Measurements from ENCODE around the gene ALPK3. TPM values are rescaled to one million over a fixed set of nuclear protein-coding genes. Genes with fewer than 3 reads are reported as not detected.
A peak's percentile ranks its signal among the peaks of the same experiment; 100 is the strongest.

ALPK3 gene
- total RNA-seq, 1 donor from 2014 or later: 181 TPM

GRCh38 chr15:84783493-84784251 lies 33.5 kb upstream of the ALPK3 start:
- intact Hi-C loops (cut with micrococcal nuclease): no loop called here
- TF ChIP-seq, protein P1, sequence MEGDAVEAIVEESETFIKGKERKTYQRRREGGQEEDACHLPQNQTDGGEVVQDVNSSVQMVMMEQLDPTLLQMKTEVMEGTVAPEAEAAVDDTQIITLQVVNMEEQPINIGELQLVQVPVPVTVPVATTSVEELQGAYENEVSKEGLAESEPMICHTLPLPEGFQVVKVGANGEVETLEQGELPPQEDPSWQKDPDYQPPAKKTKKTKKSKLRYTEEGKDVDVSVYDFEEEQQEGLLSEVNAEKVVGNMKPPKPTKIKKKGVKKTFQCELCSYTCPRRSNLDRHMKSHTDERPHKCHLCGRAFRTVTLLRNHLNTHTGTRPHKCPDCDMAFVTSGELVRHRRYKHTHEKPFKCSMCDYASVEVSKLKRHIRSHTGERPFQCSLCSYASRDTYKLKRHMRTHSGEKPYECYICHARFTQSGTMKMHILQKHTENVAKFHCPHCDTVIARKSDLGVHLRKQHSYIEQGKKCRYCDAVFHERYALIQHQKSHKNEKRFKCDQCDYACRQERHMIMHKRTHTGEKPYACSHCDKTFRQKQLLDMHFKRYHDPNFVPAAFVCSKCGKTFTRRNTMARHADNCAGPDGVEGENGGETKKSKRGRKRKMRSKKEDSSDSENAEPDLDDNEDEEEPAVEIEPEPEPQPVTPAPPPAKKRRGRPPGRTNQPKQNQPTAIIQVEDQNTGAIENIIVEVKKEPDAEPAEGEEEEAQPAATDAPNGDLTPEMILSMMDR (IDR thresholded peaks at IDR 0.05; ENCODE audit: borderline replicate concordance): no peak
- H3K27me3 ChIP-seq (ENCODE audit: low read depth): no peaks in the 10 kb centered on the region
- no peak for DNase-seq
- H3K9me3 ChIP-seq (replicated peaks): no peaks in the 10 kb centered on the region
- peaks cover 69% of the 10 kb centered on the region for H3K4me1 ChIP-seq
- H3K36me3 ChIP-seq: peaks cover 34% of the 10 kb centered on the region
- H3K27ac ChIP-seq (replicated peaks): no peak overlapping the region
- no peak overlapping the region for H3K4me3 ChIP-seq

DNA sequence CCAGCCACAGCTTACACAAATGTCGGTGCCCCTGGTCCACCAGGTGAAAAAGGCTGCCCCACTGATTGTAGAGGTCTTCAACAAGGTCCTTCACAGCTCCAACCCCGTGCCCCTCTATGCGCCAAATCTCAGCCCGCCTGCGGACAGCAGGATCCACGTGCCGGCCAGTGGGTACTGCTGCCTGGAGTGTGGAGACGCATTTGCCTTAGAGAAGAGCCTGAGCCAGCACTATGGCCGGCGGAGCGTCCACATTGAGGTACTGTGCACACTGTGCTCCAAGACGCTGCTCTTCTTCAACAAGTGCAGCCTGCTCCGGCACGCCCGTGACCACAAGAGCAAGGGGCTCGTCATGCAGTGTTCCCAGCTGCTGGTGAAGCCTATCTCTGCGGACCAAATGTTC lies 32.9 kb upstream of the ALPK3 start:
- H3K36me3 ChIP-seq: peaks cover 29% of the 10 kb centered on the region
- TF ChIP-seq, protein P1 (IDR thresholded peaks at IDR 0.05; ENCODE audit: borderline replicate concordance): no peak
- peak overlapping the region; percentile 77 for H3K27ac ChIP-seq (replicated peaks)
- intact Hi-C loops (cut with micrococcal nuclease): no loop called here
- DNase-seq: no peak
- no peaks in the 10 kb centered on the region for H3K27me3 ChIP-seq (ENCODE audit: low read depth)
- no peak overlapping the region for H3K4me3 ChIP-seq
- H3K9me3 ChIP-seq (replicated peaks): no peaks in the 10 kb centered on the region
- H3K4me1 ChIP-seq: peaks cover 69% of the 10 kb centered on the region

DNA sequence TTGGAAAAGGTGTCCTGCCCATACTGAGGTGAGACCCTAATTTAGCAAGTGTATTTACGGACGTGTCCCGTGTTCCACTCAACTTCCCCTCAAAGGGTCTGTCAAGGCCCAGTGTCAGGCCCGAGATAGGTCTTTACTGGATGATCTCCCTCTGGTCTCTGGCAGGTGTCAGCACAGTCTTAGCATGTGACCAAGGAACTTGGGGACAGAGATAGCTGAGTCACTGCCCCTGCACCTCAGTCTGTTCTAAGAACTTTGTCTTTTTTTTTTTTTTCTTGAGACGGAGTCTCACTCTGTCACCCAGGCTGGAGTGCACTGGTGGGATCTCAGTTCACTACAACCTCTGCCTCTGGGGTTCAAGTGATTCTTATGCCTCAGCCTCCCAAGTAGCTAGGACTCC lies 32.1 kb upstream of the ALPK3 start:
- Histone ChIP-seq H3K27me3 (ENCODE audit: low read depth) (no peaks in the 10 kb centered on the region), H3K27ac (replicated peaks) (peak overlapping the region; percentile 77), H3K4me1 (peaks cover 70% of the 10 kb centered on the region), H3K4me3 (no peak overlapping the region), H3K36me3 (peaks cover 29% of the 10 kb centered on the region), H3K9me3 (replicated peaks) (no peaks in the 10 kb centered on the region)
- intact Hi-C loops (cut with micrococcal nuclease): no loop called here
- TF ChIP-seq, protein P1 (IDR thresholded peaks at IDR 0.05; ENCODE audit: borderline replicate concordance): no peak
- DNase-seq: no peak

DNA sequence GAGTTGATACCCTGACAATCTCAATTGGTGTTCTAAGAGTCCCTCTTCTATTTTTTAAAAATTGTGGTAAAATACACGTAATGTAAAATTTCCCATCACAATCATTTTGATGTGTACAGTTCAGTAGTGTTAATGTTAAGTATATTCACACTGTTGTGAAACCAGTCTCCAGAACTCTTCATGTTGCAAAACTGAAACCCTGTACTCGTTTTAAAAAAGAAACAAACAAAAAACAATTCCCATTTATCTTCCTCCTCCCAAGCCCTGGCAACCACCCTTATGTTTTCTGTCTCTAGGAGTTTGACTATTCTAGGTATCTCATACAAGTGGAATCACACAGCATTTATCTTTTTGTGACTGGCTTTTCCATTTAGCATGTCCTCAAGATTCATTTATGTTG lies 28.7 kb upstream of the ALPK3 start:
- Histone ChIP-seq H3K4me3 (no peak overlapping the region), H3K27ac (replicated peaks) (peak overlapping the region; percentile 77), H3K4me1 (peaks cover 64% of the 10 kb centered on the region), H3K9me3 (replicated peaks) (no peaks in the 10 kb centered on the region), H3K27me3 (ENCODE audit: low read depth) (no peaks in the 10 kb centered on the region), H3K36me3 (peaks cover 51% of the 10 kb centered on the region)
- TF ChIP-seq, protein P1 (IDR thresholded peaks at IDR 0.05; ENCODE audit: borderline replicate concordance): no peak
- intact Hi-C loops (cut with micrococcal nuclease): no loop called here
- no peak for DNase-seq

DNA sequence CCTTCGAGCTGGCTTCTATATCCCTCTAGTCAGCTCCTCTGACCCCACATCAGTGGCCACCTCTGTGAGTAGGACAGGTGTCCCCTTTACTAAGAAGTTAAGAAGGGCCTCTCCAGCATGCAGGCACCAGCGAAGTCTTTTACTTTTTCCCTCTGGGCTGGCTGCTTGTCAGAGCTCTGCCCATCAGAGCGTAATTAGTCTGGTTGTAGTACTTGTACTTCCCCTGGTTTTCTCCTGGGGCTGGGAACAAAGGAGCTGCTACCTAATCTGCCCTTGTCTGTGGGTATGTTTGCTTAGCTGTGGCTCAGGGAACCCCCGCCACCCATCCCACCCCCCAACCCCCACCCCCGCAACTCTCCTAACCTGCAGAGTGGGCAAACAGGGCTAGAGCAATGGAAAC lies 27.4 kb upstream of the ALPK3 start:
- peaks cover 45% of the 10 kb centered on the region for H3K36me3 ChIP-seq
- H3K9me3 ChIP-seq (replicated peaks): no peaks in the 10 kb centered on the region
- no peak overlapping the region for H3K27ac ChIP-seq (replicated peaks)
- H3K4me3 ChIP-seq: no peak overlapping the region
- peaks cover 60% of the 10 kb centered on the region for H3K4me1 ChIP-seq
- TF ChIP-seq, protein P1 (IDR thresholded peaks at IDR 0.05; ENCODE audit: borderline replicate concordance): no peak
- no peaks in the 10 kb centered on the region for H3K27me3 ChIP-seq (ENCODE audit: low read depth)
- no peak for DNase-seq
- intact Hi-C loops (cut with micrococcal nuclease): no loop called here
